Measurements from ENCODE around the gene THOC5.

THOC5 gene

GRCh38 chr22:29528144-29528543 lies 25.4 kb downstream of the THOC5 start:
- 93 to 98% methylated on average over 5 to 6 of the region's 7 CpGs for WGBS, 2 experiments (ENCODE audit: insufficient coverage in 2 of 2)
- Histone ChIP-seq H3K9me3 (ENCODE audit: control insufficient read depth, low read length) (no peaks in the 10 kb centered on the region), H3K4me3 (ENCODE audit: extremely low read depth, insufficient read depth, low read length, poor library complexity, severe bottlenecking) (no peak overlapping the region), H3K4me1 (ENCODE audit: control insufficient read depth, insufficient read depth, low read length, poor library complexity, severe bottlenecking) (no peaks in the 10 kb centered on the region), H3K27ac (ENCODE audit: low read depth, low read length, severe bottlenecking) (no peak overlapping the region), H3K36me3 (ENCODE audit: control insufficient read depth, insufficient read depth, low read length) (peaks cover 92% of the 10 kb centered on the region)

DNA sequence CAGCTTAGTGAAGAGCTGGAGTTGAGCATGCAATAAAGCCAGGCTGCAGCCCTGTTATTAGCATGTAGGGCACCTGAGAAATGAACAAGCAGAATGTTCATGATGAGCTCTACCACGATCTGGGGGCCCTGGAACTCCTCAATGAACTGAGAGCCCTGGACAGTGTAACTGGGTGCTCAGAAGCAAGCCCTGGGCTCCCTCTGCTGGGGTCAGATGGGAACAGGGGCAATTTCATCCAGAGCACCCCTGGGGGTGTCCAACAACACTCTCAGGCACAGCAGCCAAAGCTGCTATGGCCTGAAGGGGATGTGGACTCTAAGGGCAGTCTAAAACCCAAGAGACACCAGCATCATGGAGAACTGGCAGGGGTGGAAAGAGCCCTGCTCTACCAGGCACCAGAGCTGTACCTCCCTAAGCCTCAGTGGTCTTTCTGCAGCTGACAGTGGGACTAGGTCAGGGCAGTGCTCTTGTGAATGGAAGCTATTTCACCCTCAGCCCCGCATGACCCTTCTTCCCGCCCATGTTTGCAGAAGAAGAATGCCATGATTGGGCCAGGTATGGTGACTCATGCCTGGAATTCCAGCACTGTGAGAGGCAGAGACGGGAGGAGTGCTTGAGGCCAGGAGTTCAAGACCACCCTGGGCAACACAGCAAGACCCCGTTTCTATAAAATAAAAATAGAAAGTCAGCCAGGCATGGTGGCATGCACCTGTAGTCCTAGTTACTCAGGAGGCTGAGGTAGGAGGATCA lies 28.9 kb downstream of the THOC5 start:
- Histone ChIP-seq H3K9me3 (ENCODE audit: control insufficient read depth, low read length) (no peaks in the 10 kb centered on the region), H3K27ac (ENCODE audit: low read depth, low read length, severe bottlenecking) (no peak overlapping the region), H3K4me1 (ENCODE audit: control insufficient read depth, insufficient read depth, low read length, poor library complexity, severe bottlenecking) (peaks cover 13% of the 10 kb centered on the region), H3K4me3 (ENCODE audit: extremely low read depth, insufficient read depth, low read length, poor library complexity, severe bottlenecking) (no peak overlapping the region), H3K36me3 (ENCODE audit: control insufficient read depth, insufficient read depth, low read length) (peaks cover 93% of the 10 kb centered on the region)
- WGBS, 2 experiments (ENCODE audit: insufficient coverage in 2 of 2), result 86 to 88% methylated on average over 5 of the region's 5 CpGs

DNA sequence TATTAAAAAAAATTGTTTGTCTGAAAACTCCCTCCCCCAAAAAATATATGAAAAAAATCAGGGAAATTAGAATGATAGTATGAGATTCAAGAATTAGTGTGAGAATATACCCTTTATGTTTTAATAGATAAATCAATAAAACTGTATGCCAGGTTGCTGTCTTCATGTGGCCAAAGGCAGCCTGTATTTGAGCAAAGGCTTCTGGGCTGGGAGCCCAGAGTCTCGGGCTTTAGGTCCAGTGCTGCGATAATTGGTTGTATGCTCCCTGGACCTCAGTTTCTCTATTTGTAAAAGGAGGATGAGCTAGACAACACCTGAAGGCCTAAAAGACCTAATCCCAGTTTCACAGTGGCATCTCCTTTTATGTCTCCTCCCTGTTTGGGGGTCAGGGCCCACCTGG lies 29.8 kb downstream of the THOC5 start:
- H3K9me3 ChIP-seq (ENCODE audit: control insufficient read depth, low read length), result no peaks in the 10 kb centered on the region
- H3K27ac ChIP-seq (ENCODE audit: low read depth, low read length, severe bottlenecking), result no peak overlapping the region
- whole genome bisulfite sequencing, 2 experiments (ENCODE audit: insufficient coverage in 2 of 2), result 90 to 96% methylated on average over 2 of the region's 2 CpGs
- H3K36me3 ChIP-seq (ENCODE audit: control insufficient read depth, insufficient read depth, low read length), result peaks cover 93% of the 10 kb centered on the region
- peaks cover 13% of the 10 kb centered on the region for H3K4me1 ChIP-seq (ENCODE audit: control insufficient read depth, insufficient read depth, low read length, poor library complexity, severe bottlenecking)
- no peak overlapping the region for H3K4me3 ChIP-seq (ENCODE audit: extremely low read depth, insufficient read depth, low read length, poor library complexity, severe bottlenecking)

DNA sequence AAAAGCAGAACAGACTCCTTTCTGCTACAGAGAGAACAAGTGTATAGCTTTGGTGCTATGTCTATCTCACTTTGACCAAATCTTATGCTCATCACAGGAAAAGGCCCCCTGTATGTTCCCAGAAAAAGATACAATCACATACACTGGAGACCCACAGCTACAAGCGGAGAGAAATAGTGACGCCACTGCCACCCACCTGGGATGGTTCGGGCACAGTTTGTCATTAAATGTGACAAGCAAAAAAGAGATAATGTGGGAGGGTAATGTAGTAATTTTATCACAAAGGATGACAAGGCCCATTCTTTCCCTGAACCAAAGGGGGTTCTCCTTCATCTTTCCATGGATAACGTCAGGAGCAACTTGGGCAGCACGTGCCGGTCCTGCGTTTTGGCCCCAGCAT lies 32.0 kb downstream of the THOC5 start:
- no peak overlapping the region for H3K4me3 ChIP-seq (ENCODE audit: extremely low read depth, insufficient read depth, low read length, poor library complexity, severe bottlenecking)
- H3K9me3 ChIP-seq (ENCODE audit: control insufficient read depth, low read length), result no peaks in the 10 kb centered on the region
- peaks cover 95% of the 10 kb centered on the region for H3K36me3 ChIP-seq (ENCODE audit: control insufficient read depth, insufficient read depth, low read length)
- H3K4me1 ChIP-seq (ENCODE audit: control insufficient read depth, insufficient read depth, low read length, poor library complexity, severe bottlenecking), result peaks cover 13% of the 10 kb centered on the region
- peak overlapping the region; percentile 5 for H3K27ac ChIP-seq (ENCODE audit: low read depth, low read length, severe bottlenecking)
- 97 to 98% methylated on average over 5 to 7 of the region's 7 CpGs for WGBS, 2 experiments (ENCODE audit: insufficient coverage in 2 of 2)

DNA sequence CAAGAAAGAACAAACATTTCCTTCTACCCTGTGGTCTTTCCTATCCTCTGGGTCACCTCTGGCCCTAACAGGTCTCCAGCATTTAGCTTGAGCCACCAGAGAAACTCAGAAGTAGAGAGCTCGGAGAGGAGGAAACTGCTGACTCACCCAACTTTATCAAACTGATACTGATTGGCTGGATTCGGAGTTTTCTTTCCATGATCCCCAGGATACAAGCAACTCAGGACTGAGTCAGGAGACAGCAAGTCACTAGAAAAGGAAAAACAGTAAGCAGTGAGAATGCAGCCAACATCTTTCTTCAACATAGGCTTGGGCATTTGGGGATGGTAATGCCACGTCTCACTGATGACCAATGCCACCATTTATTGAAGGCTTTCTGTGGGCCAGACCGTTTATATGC lies 32.7 kb downstream of the THOC5 start:
- peaks cover 95% of the 10 kb centered on the region for H3K36me3 ChIP-seq (ENCODE audit: control insufficient read depth, insufficient read depth, low read length)
- 83% methylated on average over 1 of the region's 4 CpGs; no CpG with 5 or more reads in 1 of the 2 experiments for WGBS, 2 experiments (ENCODE audit: insufficient coverage in 2 of 2)
- no peaks in the 10 kb centered on the region for H3K9me3 ChIP-seq (ENCODE audit: control insufficient read depth, low read length)
- H3K27ac ChIP-seq (ENCODE audit: low read depth, low read length, severe bottlenecking), result peak overlapping the region; percentile 66
- peaks cover 13% of the 10 kb centered on the region for H3K4me1 ChIP-seq (ENCODE audit: control insufficient read depth, insufficient read depth, low read length, poor library complexity, severe bottlenecking)
- no peak overlapping the region for H3K4me3 ChIP-seq (ENCODE audit: extremely low read depth, insufficient read depth, low read length, poor library complexity, severe bottlenecking)

DNA sequence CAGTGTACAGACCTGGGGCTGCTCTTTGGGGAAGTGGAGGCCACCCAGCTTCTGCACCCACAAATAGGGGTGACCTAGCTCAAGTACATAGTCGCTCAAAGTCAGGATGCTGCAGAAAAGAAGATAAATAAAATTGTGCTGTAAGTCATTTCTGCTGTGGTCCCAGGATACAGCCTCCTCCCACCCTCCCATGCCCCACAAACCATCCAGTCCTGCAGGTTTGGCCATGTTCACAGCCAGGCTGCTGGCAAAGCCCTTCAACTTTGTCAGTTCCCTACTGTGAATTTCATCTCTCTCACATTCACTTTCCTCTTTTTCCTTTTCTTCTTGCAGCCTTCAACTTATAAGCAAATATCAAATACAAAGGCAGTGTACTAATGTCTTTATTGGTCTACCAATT lies 33.6 kb downstream of the THOC5 start:
- no peak overlapping the region for H3K4me3 ChIP-seq (ENCODE audit: extremely low read depth, insufficient read depth, low read length, poor library complexity, severe bottlenecking)
- H3K36me3 ChIP-seq (ENCODE audit: control insufficient read depth, insufficient read depth, low read length), result peaks cover 95% of the 10 kb centered on the region
- H3K27ac ChIP-seq (ENCODE audit: low read depth, low read length, severe bottlenecking), result no peak overlapping the region
- H3K4me1 ChIP-seq (ENCODE audit: control insufficient read depth, insufficient read depth, low read length, poor library complexity, severe bottlenecking), result peaks cover 13% of the 10 kb centered on the region
- no CpG with 5 or more reads among the region's 1 CpG for WGBS, 2 experiments (ENCODE audit: insufficient coverage in 2 of 2)
- no peaks in the 10 kb centered on the region for H3K9me3 ChIP-seq (ENCODE audit: control insufficient read depth, low read length)

DNA sequence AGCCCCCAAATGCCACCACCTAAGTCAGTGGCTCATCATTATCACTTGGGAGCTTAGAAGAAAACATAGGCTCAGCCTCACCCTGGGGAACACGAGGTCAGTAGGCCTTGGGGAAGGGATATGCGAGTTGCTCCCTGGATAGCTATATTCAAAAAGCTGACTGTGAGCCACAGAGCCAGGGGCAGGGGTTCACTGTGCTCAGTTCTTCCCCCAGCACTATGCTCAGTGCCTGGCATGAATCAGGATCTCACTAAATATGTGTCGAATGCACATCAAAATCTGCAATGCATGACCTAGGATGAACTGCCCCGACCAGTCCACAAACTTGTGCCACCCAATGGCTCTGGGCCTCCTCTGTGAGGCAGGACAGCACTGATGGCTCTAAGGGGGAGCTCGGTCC lies 35.1 kb downstream of the THOC5 start:
- Histone ChIP-seq H3K36me3 (ENCODE audit: control insufficient read depth, insufficient read depth, low read length) (peaks cover 89% of the 10 kb centered on the region), H3K4me3 (ENCODE audit: extremely low read depth, insufficient read depth, low read length, poor library complexity, severe bottlenecking) (no peak overlapping the region), H3K4me1 (ENCODE audit: control insufficient read depth, insufficient read depth, low read length, poor library complexity, severe bottlenecking) (peaks cover 13% of the 10 kb centered on the region), H3K27ac (ENCODE audit: low read depth, low read length, severe bottlenecking) (no peak overlapping the region), H3K9me3 (ENCODE audit: control insufficient read depth, low read length) (no peaks in the 10 kb centered on the region)
- WGBS, 2 experiments (ENCODE audit: insufficient coverage in 2 of 2), result 97 to 99% methylated on average over 4 to 5 of the region's 5 CpGs

GRCh38 chr22:29517215-29517908 lies 36.2 kb downstream of the THOC5 start:
- H3K36me3 ChIP-seq (ENCODE audit: control insufficient read depth, insufficient read depth, low read length), result peaks cover 87% of the 10 kb centered on the region
- WGBS, 2 experiments (ENCODE audit: insufficient coverage in 2 of 2), result 97 to 98% methylated on average over 5 of the region's 5 CpGs
- H3K4me1 ChIP-seq (ENCODE audit: control insufficient read depth, insufficient read depth, low read length, poor library complexity, severe bottlenecking), result peaks cover 13% of the 10 kb centered on the region
- H3K9me3 ChIP-seq (ENCODE audit: control insufficient read depth, low read length), result no peaks in the 10 kb centered on the region
- H3K27ac ChIP-seq (ENCODE audit: low read depth, low read length, severe bottlenecking), result no peak overlapping the region
- H3K4me3 ChIP-seq (ENCODE audit: extremely low read depth, insufficient read depth, low read length, poor library complexity, severe bottlenecking), result no peak overlapping the region

GRCh38 chr22:29512031-29512430 lies 41.5 kb downstream of the THOC5 start:
- Histone ChIP-seq H3K36me3 (ENCODE audit: control insufficient read depth, insufficient read depth, low read length) (peaks cover 90% of the 10 kb centered on the region), H3K4me3 (ENCODE audit: extremely low read depth, insufficient read depth, low read length, poor library complexity, severe bottlenecking) (no peak overlapping the region)

GRCh38 chr22:29511126-29511862 lies 42.3 kb downstream of the THOC5 start:
- H3K4me3 ChIP-seq (ENCODE audit: extremely low read depth, insufficient read depth, low read length, poor library complexity, severe bottlenecking), result no peak overlapping the region
- H3K36me3 ChIP-seq (ENCODE audit: control insufficient read depth, insufficient read depth, low read length), result peaks cover 90% of the 10 kb centered on the region
- no peak overlapping the region for H3K27ac ChIP-seq (ENCODE audit: low read depth, low read length, severe bottlenecking)
- no peaks in the 10 kb centered on the region for H3K9me3 ChIP-seq (ENCODE audit: control insufficient read depth, low read length)
- 91 to 92% methylated on average over 8 of the region's 8 CpGs for WGBS, 2 experiments (ENCODE audit: insufficient coverage in 2 of 2)
- no peaks in the 10 kb centered on the region for H3K4me1 ChIP-seq (ENCODE audit: control insufficient read depth, insufficient read depth, low read length, poor library complexity, severe bottlenecking)

More at GRCh38 chr22:29512031-29512430, 41.5 kb downstream of the THOC5 start:
- Histone ChIP-seq H3K9me3 (ENCODE audit: control insufficient read depth, low read length) (no peaks in the 10 kb centered on the region), H3K27ac (ENCODE audit: low read depth, low read length, severe bottlenecking) (no peak overlapping the region), H3K4me1 (ENCODE audit: control insufficient read depth, insufficient read depth, low read length, poor library complexity, severe bottlenecking) (no peaks in the 10 kb centered on the region)
- WGBS, 2 experiments (ENCODE audit: insufficient coverage in 2 of 2), result 90 to 100% methylated on average over 1 to 4 of the region's 4 CpGs
